GM12878 (cell line): ENCODE data around the gene SENP5. TPM values are rescaled to one million over a fixed set of nuclear protein-coding genes. Genes with fewer than 3 reads are reported as not detected.

Source experiments
- ATAC-seq: fragments of 200-7000 bp; cut with Tn5 transposase; 3 replicates; pipeline ENCODE4 v1.9.1; 2020; ENCODE audit warnings: mild to moderate bottlenecking, moderate library complexity
- BruUV-seq: library from RNA; stranded (reverse); fragments of 400-500 nt; replicated peaks from 2 replicates; lab custom pipeline; 2021; lab: Mats Ljungman, UMichigan
- CTCF ChIA-PET: fragments of 300-600 bp; sonication (Branson Sonifier 250); formaldehyde crosslinking; extraction: SDS; loops from one replicate; lab custom pipeline; 2021; ENCODE audit warnings: inconsistent platforms; lab: Yijun Ruan, JAX
- POLR2A ChIA-PET: fragments of 350-600 bp; formaldehyde crosslinking; extraction: SDS; loops from one replicate; lab custom pipeline; 2021; ENCODE audit warnings: inconsistent platforms; lab: Charles Lee
- RAD21 ChIA-PET: fragments of 300-600 bp; sonication (Branson Sonifier 250); formaldehyde crosslinking; loops from one replicate; lab custom pipeline; 2023; ENCODE audit warnings: antibody characterized with exemption; ENCODE audit not compliant: unreplicated experiment; lab: Charles Lee
- SMC1A ChIA-PET: fragments of 300-600 bp; sonication (Branson Sonifier 250); formaldehyde crosslinking; loops from one replicate; lab custom pipeline; 2023; ENCODE audit not compliant: unreplicated experiment, uncharacterized antibody; lab: Charles Lee
- DNase-seq: peaks from one replicate; pipeline ENCODE4 v3.0.0-alpha.2; 2011; ENCODE audit warnings: low read depth, low spot score
- FAIRE-seq: peaks from 3 replicates; lab custom pipeline; 2011; peaks lifted over from hg19 to GRCh38; lab: Jason Lieb, UNC
- H2AFZ ChIP-seq: 2 replicates; pipeline ENCODE4 v1.6.0; 2011; ENCODE audit warnings: low read depth, low read length, control low read depth; ENCODE audit not compliant: control insufficient read depth
- H3K27ac ChIP-seq: 2 replicates; pipeline ENCODE4 v1.5.1; 2011; ENCODE audit warnings: control low read depth; ENCODE audit not compliant: control insufficient read depth, insufficient read depth
- H3K27me3 ChIP-seq, 2 experiments: replicated peaks in 1 of 2; 2 replicates each; pipeline versions ENCODE4 v1.6.0 to v1.6.1; 2011; ENCODE audit warnings: low read length in 1 of 2; ENCODE audit not compliant: control insufficient read depth in 2 of 2, insufficient read depth in 2 of 2
- H3K36me3 ChIP-seq, 2 experiments: 2 replicates each; pipeline ENCODE4 v1.5.1; 2011; ENCODE audit warnings: low read length in 1 of 2; ENCODE audit not compliant: control insufficient read depth in 2 of 2, insufficient read depth in 2 of 2
- H3K4me1 ChIP-seq: 2 replicates; pipeline ENCODE4 v1.6.1; 2011; ENCODE audit warnings: mild to moderate bottlenecking, low read length, moderate library complexity, mixed read lengths; ENCODE audit not compliant: control insufficient read depth, insufficient read depth
- H3K4me2 ChIP-seq: 2 replicates; pipeline ENCODE4 v1.6.0; 2011; ENCODE audit warnings: control low read depth; ENCODE audit not compliant: control insufficient read depth, insufficient read depth
- H3K4me3 ChIP-seq: fragments of 200-600 bp; sonication (generic); 2 replicates; pipeline ENCODE4 v1.5.1; 2016
- H3K79me2 ChIP-seq: 2 replicates; pipeline ENCODE4 v1.6.0; 2011; ENCODE audit warnings: low read length; ENCODE audit not compliant: control insufficient read depth, insufficient read depth
- H3K9ac ChIP-seq: 2 replicates; pipeline ENCODE4 v1.8.0; 2011; ENCODE audit warnings: low read length, control low read depth, mixed read lengths; ENCODE audit not compliant: control insufficient read depth, insufficient read depth
- H3K9me3 ChIP-seq: replicated peaks from 3 replicates; pipeline ENCODE4 v1.5.1; 2011; ENCODE audit warnings: mild to moderate bottlenecking, low read length; ENCODE audit not compliant: control insufficient read depth, insufficient read depth
- H4K20me1 ChIP-seq: 2 replicates; pipeline ENCODE4 v1.6.0; 2011; ENCODE audit not compliant: control insufficient read depth, insufficient read depth
- CBX3 ChIP-seq: fragments of 200-600 bp; sonication (generic); IDR thresholded peaks from 2 replicates; pipeline ENCODE4 v1.6.1; 2016; ENCODE audit warnings: low read depth, borderline replicate concordance
- CBX5 ChIP-seq: sonication (generic); IDR thresholded peaks from 2 replicates; pipeline ENCODE4 v1.6.1; 2016; ENCODE audit warnings: low read depth, moderate library complexity, mild to moderate bottlenecking, inconsistent platforms
- DPF2 ChIP-seq: fragments of 450-650 bp; IDR thresholded peaks from 2 replicates; pipeline ENCODE4 v1.6.1; 2017; ENCODE audit warnings: mild to moderate bottlenecking
- EGR1 ChIP-seq, 2 experiments: IDR thresholded peaks; 1 replicate in 1 of 2; 2 replicates in 1 of 2; pipeline ENCODE4 v1.6.1; 2011 to 2012; ENCODE audit warnings: low read depth in 2 of 2, low read length in 2 of 2, borderline replicate concordance in 1 of 2, mild to moderate bottlenecking in 1 of 2, moderate library complexity in 1 of 2
- ETV6 ChIP-seq, 2 experiments: fragments of 450-650 bp in 1 of 2; IDR thresholded peaks in 1 of 2; conservative IDR thresholded peaks in 1 of 2; 2 replicates each; pipeline ENCODE4 v1.6.1; 2014; ENCODE audit warnings: antibody characterized with exemption in 1 of 2, borderline replicate concordance in 1 of 2, low read depth in 1 of 2, mild to moderate bottlenecking in 1 of 2, moderate library complexity in 1 of 2
- IRF4 ChIP-seq: IDR thresholded peaks from 2 replicates; pipeline ENCODE4 v1.6.1; 2011; ENCODE audit warnings: low read depth, low read length
- JUNB ChIP-seq: IDR thresholded peaks from 2 replicates; pipeline ENCODE4 v1.6.1; 2016; ENCODE audit warnings: antibody characterized with exemption, mild to moderate bottlenecking
- MEF2B ChIP-seq: fragments of 450-650 bp; IDR thresholded peaks from 2 replicates; pipeline ENCODE4 v1.6.1; 2018; ENCODE audit warnings: mild to moderate bottlenecking, moderate library complexity; ENCODE audit not compliant: partially characterized antibody, poor library complexity, severe bottlenecking
- NFIC ChIP-seq: IDR thresholded peaks from 2 replicates; pipeline ENCODE4 v1.6.1; 2012; ENCODE audit warnings: low read depth, mild to moderate bottlenecking, inconsistent platforms, low read length, moderate library complexity
- PAX5 ChIP-seq: IDR thresholded peaks from 2 replicates; pipeline ENCODE4 v1.6.1; 2011; ENCODE audit warnings: low read depth, low read length, borderline replicate concordance
- TCF12 ChIP-seq: IDR thresholded peaks from 2 replicates; pipeline ENCODE4 v1.6.1; 2011; ENCODE audit warnings: low read depth, mild to moderate bottlenecking, low read length
- WRNIP1 ChIP-seq: IDR thresholded peaks from 2 replicates; pipeline ENCODE4 v1.6.1; 2011; ENCODE audit warnings: low read depth, low read length, improper control_type of control experiment, borderline replicate concordance
- ZNF622 ChIP-seq: fragments of 450-650 bp; IDR thresholded peaks from 2 replicates; pipeline ENCODE4 v1.6.1; 2017; ENCODE audit warnings: mild to moderate bottlenecking, inconsistent platforms
- WGBS: methylation state at CpG from one replicate; pipeline ENCODE4 v1.1.6; 2016; ENCODE audit warnings: low lambda C conversion rate; ENCODE audit not compliant: insufficient replicate concordance, insufficient coverage; ENCODE audit errors: missing lambda C conversion rate; 5-methylcytosine and 5-hydroxymethylcytosine counted together
- in situ Hi-C: fragments of 300-500 bp; cut with MboI; formaldehyde crosslinking; loops from 9 replicates; pipeline ENCODE4 v1.14.3; 2018; ENCODE audit warnings: mixed read lengths
- intact Hi-C: fragments of 100-400 bp; cut with micrococcal nuclease; formaldehyde crosslinking; loops from one replicate; pipeline ENCODE4 v1.14.2; 2022; ENCODE audit not compliant: unreplicated experiment
- polyA plus RNA-seq, 11 experiments: library from polyadenylated mRNA; depleted of rRNA in 4 of 11; unstranded in 6 of 11; stranded (reverse) in 5 of 11; fragments of >200 nt; fragmentation: Nextera tagmentation in 4 of 11; fragmentation: Illumina TruSeq in 1 of 11; extraction: Ambion mirVana in 4 of 11; extraction: Trizol in 1 of 11; gene quantifications; 1 replicate in 1 of 11; 2 replicates in 10 of 11; pipeline versions ENCODE4 v1.2.1 to v1.2.3, GENCODE V29; 2011 to 2016; ENCODE audit warnings: inconsistent platforms in 2 of 11, missing spikeins in 2 of 11, low read depth in 1 of 11
- total RNA-seq, 4 experiments: library from RNA; depleted of rRNA in 3 of 4; stranded (reverse); fragments of >200 nt in 3 of 4; fragmentation: Illumina TruSeq in 1 of 4; extraction: Trizol in 1 of 4; gene quantifications; 2 replicates each; pipeline versions ENCODE4 v1.2.1 to v1.2.3, GENCODE V29; 2013 to 2021
- TF ChIP-seq, protein P1 (sequence below): fragments of 450-650 bp; formaldehyde crosslinking; IDR thresholded peaks from 2 replicates; pipeline ENCODE4 v1.4.0; 2020; ENCODE audit warnings: mild to moderate bottlenecking, moderate library complexity
- TF ChIP-seq, protein P2 (sequence below): fragments of 450-650 bp; IDR thresholded peaks from 2 replicates; pipeline ENCODE4 v1.6.1; 2017; ENCODE audit warnings: mild to moderate bottlenecking
- TF ChIP-seq, protein P3 (sequence below): IDR thresholded peaks from 2 replicates; pipeline ENCODE4 v1.6.1; 2012; ENCODE audit warnings: low read depth, low read length, improper control_type of control experiment

SENP5 gene
- total and polyA plus RNA-seq, 10 of the 15 experiments (the other 5 are each of a cell fraction or from before 2014, with no cell fraction given): 6.4 to 28.4 (median 15.6) TPM

DNA sequence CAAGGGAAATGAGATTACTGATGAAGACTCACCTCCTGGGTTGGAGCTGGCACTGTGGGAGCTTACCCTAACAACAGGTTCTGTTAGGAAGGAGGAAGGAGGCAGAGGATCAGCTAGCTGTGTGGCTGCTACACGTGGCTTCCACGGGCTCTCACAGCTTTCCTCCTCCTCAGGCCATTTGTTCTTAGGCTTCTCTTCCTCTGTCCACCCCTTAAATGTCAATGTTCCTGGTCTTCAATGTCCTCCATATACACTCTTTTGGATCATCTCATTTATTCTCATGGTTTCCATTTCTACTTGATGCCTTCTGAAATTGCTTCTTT is 95.9 kb downstream of the SENP5 start (continued):
- TF ChIP-seq, protein P1, sequence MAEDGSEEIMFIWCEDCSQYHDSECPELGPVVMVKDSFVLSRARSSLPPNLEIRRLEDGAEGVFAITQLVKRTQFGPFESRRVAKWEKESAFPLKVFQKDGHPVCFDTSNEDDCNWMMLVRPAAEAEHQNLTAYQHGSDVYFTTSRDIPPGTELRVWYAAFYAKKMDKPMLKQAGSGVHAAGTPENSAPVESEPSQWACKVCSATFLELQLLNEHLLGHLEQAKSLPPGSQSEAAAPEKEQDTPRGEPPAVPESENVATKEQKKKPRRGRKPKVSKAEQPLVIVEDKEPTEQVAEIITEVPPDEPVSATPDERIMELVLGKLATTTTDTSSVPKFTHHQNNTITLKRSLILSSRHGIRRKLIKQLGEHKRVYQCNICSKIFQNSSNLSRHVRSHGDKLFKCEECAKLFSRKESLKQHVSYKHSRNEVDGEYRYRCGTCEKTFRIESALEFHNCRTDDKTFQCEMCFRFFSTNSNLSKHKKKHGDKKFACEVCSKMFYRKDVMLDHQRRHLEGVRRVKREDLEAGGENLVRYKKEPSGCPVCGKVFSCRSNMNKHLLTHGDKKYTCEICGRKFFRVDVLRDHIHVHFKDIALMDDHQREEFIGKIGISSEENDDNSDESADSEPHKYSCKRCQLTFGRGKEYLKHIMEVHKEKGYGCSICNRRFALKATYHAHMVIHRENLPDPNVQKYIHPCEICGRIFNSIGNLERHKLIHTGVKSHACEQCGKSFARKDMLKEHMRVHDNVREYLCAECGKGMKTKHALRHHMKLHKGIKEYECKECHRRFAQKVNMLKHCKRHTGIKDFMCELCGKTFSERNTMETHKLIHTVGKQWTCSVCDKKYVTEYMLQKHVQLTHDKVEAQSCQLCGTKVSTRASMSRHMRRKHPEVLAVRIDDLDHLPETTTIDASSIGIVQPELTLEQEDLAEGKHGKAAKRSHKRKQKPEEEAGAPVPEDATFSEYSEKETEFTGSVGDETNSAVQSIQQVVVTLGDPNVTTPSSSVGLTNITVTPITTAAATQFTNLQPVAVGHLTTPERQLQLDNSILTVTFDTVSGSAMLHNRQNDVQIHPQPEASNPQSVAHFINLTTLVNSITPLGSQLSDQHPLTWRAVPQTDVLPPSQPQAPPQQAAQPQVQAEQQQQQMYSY (CRISPR knock-in tag): no peak
- TF ChIP-seq NFIC: no peak

DNA sequence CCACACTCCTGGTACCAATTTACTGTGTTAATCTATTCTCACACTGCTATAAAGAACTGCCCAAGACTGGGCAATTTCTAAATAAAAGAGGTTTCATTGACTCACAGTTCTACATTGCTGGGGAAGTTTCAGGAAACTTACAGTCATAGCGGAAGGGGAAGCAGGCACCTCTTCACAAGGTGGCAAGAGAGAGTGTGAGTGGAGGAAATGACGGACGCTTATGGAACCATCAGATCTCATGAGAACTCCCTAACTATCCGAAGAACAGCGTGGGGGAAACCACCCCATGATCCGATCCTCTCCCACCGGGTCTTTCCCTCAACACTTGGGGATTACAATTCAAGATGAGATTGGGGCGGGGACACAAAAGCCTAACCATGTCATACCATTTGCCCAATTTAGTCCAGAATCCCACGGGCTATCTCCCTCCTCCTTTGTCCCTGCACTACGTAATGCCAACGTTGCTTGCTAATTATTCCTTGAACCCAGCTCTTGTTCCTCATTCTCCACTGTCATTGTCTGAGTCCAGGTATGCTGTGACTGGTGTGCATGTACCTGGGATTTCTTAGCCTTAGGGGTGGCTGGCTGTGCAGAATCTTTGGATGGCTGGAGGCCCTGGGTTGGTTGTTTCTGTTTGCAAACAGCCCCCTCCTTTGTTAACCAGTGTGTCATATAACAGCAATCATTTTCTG is 97.5 kb downstream of the SENP5 start:
- Histone ChIP-seq H3K9ac (no peak overlapping the region), H3K27ac (no peak overlapping the region), H3K27me3 (no peaks in the 10 kb centered on the region; a peak in 1 of 4 replicates), H3K79me2 (no peaks in the 10 kb centered on the region), H3K4me3 (no peak overlapping the region), H3K4me1 (peaks cover 2% of the 10 kb centered on the region), H4K20me1 (no peaks in the 10 kb centered on the region), H3K4me2 (no peak overlapping the region), H3K9me3 (peaks cover 14% of the 10 kb centered on the region; the same call in 1 of the 3 replicates), H2AFZ (no peak overlapping the region), H3K36me3 (no peaks in the 10 kb centered on the region)
- ATAC-seq (no peak), DNase-seq (no peak), FAIRE-seq (no peak)
- ChIA-PET CTCF (interaction anchor here (1.0 kb wide), 1 partner anchor 128 kb away, joined by 3 read pairs; no protein-coding TSS in a partner anchor), RAD21 (no interaction called here), POLR2A (no interaction called here), SMC1A (no interaction called here)
- 52% methylated on average over 11 of the region's 11 CpGs for WGBS
- intact Hi-C loops (no loop called here), in situ Hi-C loops (no loop called here)
- BruUV-seq: TSS peak; percentile 33
- TF ChIP-seq DPF2 (no peak), IRF4 (0 out of 2 replicates have a peak, but pooled peaks have one; percentile 27), JUNB (peak; percentile 73), CBX3 (no peak), CBX5 (peak; percentile 83; the same call in 1 of the 2 replicates), ETV6 (conservative IDR thresholded peaks at IDR 0.05 in 1 of 2, IDR thresholded peaks at IDR 0.05 in 1 of 2; ENCODE audit: borderline replicate concordance in 1 of 2, low read depth in 1 of 2) (peak in 1 of 2 experiments; percentile 95; a peak in 2 of 4 replicates), ZNF622 (no peak), EGR1 (IDR thresholded peaks at IDR 0.05; ENCODE audit: borderline replicate concordance in 1 of 2, low read depth in 2 of 2, low read length in 2 of 2) (peak in 1 of 2 experiments; percentile 52; a peak in 2 of 3 replicates), PAX5 (no peak), TCF12 (no peak), WRNIP1 (no peak), MEF2B (no peak)
- TF ChIP-seq, protein P2, sequence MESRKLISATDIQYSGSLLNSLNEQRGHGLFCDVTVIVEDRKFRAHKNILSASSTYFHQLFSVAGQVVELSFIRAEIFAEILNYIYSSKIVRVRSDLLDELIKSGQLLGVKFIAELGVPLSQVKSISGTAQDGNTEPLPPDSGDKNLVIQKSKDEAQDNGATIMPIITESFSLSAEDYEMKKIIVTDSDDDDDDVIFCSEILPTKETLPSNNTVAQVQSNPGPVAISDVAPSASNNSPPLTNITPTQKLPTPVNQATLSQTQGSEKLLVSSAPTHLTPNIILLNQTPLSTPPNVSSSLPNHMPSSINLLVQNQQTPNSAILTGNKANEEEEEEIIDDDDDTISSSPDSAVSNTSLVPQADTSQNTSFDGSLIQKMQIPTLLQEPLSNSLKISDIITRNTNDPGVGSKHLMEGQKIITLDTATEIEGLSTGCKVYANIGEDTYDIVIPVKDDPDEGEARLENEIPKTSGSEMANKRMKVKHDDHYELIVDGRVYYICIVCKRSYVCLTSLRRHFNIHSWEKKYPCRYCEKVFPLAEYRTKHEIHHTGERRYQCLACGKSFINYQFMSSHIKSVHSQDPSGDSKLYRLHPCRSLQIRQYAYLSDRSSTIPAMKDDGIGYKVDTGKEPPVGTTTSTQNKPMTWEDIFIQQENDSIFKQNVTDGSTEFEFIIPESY: peak; percentile 55; the same call in 1 of the 2 replicates
- TF ChIP-seq, protein P3, sequence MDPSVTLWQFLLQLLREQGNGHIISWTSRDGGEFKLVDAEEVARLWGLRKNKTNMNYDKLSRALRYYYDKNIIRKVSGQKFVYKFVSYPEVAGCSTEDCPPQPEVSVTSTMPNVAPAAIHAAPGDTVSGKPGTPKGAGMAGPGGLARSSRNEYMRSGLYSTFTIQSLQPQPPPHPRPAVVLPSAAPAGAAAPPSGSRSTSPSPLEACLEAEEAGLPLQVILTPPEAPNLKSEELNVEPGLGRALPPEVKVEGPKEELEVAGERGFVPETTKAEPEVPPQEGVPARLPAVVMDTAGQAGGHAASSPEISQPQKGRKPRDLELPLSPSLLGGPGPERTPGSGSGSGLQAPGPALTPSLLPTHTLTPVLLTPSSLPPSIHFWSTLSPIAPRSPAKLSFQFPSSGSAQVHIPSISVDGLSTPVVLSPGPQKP: no peak
